ENCODE measurements around the gene SETMAR.
"Not testable (repeated sequence)": the region's sequence is repeated elsewhere in the genome, so short reads cannot be mapped to it uniquely, and the experiment has no call there.

SETMAR gene

DNA sequence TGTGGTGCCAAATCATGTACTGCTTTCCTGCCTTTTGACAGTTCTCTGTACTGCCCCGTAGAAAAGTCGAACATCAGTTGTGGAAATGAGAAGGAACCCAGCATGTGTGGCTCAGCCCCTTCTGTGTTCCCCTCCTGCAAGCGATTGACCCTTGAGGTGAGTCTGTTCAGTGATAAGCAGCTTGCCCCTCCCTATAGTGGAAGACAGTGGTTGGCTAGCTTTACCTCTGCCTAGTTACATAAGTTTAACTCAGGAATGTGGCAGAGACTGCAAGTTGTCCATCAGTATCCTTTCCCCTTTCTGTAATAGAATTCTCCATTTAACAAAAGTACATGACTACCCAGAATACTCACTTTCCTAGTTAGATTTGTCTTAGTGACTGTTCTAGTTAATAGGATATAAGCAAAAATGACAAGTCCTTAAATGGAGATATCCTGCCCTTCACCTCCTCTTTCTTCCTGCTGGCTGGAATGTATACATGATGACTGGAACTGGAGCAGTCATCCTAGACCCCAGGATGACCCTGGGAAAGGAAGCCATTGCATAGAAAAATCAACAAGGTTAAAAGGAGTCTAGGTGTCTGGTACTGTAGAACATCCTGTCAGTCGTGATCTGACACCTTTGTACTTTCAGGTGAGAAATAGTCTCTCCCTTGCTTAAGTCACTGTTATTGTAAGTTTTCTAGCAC, 10.6 kb downstream of the SETMAR start:
- no peak for DNase-seq (ENCODE audit: low read depth)

DNA sequence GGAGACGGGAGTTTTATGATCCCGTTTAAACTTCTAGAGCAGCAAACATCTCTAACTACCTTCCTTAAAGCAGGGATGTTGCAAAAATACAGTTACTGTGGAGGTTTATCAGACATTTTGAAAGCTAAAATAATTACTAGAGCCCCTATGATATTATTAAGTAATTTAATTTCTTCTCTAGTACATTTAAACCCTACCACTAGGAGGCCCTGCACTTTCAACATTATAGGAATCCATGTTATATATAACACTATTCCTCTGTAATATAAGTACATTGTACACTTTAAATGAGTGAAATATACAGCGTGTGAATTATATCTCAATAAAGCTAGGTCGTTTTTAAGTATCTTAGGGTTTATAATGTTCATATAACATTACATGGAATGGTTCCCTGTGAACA, 11.5 kb downstream of the SETMAR start:
- DNase-seq (ENCODE audit: low read depth), result no peak

DNA sequence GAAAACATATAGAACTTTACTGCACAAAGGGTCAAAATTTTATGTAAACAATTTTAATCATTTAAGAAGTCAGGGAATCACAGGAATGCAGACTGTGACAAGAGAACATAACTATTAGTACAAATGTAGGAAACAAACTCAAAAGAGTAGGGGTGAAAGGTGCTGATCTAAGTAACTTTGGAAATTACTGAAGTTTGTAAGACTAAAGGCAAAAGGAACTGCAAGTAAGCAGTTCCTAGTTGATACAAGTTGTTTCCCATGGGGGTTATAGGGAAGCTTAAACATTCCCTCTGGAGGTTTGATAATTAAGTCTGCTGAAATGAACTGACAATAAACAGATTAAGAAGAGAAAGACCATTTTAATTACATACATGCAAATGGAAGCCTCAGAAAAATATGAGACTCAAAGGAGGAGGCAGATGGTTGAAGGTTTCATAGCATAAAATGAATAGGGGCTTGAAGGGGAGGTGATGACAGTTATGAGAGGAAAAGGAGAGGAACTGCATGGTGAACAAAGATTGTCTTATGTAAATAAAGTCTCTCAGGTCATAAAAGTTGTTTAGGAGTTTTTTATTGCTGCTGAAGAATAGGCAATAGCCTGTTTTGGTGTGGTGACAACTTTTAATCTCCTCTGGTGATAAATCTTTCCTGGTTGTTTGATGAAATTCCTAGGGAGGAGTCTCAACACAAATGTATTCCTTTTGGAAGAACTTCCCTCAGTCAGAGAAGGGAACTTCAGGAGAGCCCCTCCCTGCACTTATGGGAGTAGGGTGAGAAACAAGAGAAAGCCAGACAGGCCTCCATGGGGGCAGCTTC, 17.1 kb downstream of the SETMAR start:
- DNase-seq (ENCODE audit: low read depth), result no peak

DNA sequence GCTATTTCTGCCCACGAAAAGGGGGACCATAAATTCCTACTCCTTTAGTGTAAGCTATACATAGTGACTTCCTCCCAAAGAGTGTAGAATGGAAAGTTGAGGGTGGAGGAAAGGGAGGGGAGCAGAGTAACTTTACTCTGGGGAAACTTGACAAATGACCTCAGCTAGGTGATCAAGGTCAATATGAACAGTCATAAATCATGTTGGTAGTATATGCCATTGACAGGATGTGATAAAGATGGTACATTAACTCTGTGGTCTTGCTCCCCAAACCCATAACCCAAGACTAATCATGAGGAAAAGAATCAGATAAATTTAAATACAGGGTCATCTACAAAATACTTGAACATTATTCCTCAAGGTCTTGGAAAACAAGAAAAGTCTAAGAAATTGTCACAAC, 18.6 kb downstream of the SETMAR start:
- DNase-seq (ENCODE audit: low read depth), result no peak

DNA sequence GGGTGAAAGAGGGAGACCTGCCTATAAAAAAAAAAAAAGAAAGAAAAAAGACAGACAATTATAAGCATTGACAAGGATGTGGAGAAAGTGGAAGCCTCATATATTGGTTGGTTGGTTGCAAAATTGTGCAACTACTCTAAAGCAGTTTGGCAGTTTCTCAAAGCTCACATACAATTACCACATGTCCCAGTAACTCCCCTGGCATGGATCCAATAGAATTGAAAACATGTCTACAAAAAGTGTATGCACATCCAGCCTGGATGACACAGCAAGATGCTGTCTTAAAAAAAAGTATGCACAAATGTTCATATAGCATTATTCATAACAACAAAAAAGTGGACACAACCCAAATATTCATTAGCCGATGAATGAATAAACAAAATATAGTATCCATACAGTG, 19.5 kb downstream of the SETMAR start:
- DNase-seq (ENCODE audit: low read depth), result no peak

DNA sequence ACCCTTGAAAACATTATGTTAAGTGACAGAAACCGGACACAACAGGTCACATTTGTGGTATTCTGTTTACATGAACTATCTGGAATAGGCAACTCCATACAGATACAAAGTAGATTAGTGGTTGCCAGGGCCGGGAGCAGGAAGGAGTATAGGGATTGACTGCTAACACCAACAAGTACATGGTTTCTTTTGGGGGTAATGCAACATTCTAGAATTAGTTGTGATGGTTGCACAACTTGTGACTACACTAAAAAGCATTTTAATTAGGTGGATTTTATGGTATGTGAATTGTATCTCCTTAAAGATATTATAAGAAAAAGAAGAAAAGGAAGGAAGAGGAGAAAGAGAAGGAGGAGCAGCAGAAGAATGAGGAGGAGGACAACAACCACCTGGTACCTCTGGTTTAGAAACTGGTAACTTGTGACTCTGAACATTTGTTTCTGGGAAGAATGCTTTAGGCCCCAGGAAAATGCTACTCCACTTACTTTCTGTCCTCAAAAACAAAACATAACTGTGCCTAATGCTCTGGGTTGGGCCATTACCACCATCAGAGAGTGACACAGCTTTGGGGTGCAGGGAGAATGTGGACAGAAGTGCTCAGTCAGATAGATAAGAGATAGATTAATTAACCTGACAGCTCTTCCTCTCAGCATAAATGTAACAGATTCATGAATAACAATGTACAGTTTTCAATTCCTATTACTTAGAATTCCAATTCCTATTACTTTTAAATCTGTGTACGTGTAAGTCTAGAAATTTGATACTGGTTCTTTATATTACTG, 20.3 kb downstream of the SETMAR start:
- no peak for DNase-seq (ENCODE audit: low read depth)

DNA sequence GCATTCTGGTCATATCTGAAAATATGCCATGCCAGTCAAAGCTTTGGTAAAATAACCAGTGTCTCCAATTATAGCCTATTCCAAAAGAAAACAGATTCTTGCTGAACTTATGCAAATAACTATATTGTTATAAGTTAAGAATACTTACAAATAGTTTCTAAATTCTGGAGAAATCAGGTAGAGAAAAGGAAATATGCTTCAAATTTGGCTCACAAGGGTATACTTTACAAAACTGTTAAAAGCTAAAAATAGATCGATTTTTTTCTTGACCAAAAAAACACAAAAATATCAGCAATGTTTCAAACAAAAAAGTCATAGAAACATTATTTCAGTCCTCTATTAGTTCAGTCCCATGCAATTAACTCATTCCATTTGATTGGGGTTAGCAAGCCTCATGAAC, 23.7 kb downstream of the SETMAR start:
- DNase-seq (ENCODE audit: low read depth), result no peak

DNA sequence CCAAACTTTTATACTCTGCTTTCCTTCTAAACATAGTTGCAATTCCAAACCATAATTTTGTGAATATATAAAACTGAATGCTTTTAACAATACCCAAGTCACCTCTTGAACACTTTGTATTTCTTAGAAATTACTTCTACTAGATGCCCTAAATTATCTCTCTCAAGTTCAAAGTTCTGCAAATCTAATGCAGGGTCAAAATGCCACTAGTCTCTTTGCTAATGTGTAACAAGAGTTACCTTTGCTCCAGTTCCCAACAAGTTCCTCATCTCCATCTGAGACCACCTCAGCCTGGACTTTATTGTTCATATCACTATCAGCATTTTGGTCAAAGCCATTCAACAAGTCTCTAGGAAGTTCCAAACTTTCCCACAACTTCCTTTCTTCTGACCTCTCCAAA, 26.6 kb downstream of the SETMAR start:
- DNase-seq (ENCODE audit: low read depth), result not testable (repeated sequence)

DNA sequence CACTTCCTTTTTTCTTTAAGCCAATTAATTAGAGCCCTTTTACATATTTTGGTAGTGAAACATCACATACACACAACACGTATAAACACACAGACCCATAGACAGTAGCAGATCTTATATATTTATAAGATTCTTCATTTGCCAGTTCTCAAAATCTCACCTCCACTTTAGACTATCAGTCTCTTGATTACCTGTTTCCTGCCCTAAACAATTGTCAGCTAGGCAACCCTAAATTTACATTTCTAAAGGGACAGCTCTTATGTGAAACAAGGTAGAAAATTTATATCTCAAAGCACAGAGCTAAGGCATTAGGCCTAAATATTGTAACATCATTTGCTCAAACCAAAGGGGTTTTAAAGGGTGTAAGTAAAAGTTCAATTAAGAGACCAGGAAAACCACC, 28.9 kb downstream of the SETMAR start:
- no peak for DNase-seq (ENCODE audit: low read depth)

DNA sequence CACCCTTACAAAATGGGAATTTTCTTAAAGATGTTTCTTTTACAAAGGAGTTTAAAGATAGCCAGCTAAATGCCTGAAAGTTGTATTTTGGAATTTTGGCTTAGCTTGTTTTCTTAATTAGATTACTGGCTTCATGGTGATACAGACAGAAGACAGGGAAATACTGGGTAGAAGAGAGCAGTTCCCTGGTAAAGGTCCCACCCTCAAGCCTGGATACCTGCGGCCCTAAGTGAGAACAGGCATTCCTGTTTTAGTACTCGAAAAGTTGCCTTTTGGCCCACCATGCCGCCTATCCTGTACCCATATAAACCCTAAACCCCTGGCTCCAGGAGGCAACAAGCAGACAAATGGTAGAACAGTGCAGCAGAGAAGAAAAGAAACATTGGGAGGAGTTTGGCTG, 29.4 kb downstream of the SETMAR start:
- DNase-seq (ENCODE audit: low read depth), result no peak

DNA sequence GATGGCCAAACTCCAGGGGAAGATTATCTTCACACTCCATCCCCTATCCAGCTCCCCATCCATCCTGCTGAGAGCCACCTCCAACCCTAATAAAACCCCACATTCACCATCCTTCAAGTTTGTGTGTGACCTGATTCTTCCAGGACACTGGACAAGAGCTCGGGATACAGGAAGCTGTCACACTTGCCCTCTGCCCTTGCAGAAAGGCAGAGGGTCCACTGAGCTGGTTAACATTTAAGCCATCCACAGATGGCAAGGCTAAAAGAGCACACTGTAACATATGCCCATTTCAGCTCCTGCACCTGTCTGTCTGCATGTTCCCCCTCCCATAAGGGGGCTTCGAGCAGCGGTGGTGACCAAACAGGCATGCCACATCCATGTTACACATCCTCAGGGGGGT, 29.8 kb downstream of the SETMAR start:
- DNase-seq (ENCODE audit: low read depth), result no peak

DNA sequence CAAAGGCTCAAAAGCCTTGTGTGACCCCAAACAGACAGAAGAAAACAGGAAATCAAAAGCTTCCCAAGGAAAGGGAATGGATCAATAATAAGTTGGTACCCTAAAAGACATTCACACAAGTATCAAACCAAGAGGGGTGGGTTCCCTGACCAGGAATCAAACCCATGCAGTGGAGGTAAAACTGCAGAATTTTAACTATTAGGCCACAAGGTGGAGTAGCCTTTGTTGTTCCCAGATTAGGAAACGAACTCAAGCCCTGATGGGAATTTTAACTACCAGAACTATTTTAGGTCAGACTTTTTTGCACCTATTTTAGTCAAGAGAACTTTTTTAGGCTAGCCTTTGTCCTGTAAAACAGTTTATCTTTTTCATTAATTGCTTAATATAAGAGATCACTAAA, 31.4 kb downstream of the SETMAR start:
- no peak for DNase-seq (ENCODE audit: low read depth)

DNA sequence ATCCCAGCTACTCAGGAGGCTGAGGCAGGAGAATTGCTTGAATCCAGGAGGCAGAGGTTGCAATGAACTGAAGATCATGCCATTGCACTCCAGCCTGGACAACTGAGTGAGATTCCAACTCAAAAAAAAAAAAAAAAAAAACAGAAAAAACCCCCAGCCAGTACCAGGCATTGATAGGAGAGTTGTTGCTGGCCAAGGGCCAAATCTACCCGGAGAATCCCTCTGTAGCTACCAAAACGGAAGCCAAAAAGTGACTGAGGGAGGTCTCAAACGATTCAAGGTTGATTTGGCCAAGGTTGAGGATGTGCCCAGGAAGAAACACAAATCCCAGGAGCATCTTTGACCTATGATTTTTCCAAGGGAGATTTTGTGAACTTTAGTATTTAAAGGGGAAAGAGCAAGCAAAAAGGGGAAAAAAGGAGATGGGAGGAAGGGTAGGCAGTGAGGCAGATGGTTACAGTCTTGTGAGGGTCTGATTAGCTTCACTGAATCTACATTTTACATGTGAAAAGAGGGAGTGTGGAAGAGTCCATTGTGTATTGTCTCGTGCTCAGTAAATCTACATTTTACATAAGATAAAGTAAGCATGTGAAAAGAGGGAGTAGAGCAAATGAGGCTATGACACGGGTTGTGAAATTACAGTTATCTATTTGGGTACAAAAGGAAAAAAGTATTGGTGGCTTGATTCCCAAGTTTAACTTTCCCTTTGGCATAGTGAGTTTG, 32.8 kb downstream of the SETMAR start:
- DNase-seq (ENCODE audit: low read depth), result no peak

DNA sequence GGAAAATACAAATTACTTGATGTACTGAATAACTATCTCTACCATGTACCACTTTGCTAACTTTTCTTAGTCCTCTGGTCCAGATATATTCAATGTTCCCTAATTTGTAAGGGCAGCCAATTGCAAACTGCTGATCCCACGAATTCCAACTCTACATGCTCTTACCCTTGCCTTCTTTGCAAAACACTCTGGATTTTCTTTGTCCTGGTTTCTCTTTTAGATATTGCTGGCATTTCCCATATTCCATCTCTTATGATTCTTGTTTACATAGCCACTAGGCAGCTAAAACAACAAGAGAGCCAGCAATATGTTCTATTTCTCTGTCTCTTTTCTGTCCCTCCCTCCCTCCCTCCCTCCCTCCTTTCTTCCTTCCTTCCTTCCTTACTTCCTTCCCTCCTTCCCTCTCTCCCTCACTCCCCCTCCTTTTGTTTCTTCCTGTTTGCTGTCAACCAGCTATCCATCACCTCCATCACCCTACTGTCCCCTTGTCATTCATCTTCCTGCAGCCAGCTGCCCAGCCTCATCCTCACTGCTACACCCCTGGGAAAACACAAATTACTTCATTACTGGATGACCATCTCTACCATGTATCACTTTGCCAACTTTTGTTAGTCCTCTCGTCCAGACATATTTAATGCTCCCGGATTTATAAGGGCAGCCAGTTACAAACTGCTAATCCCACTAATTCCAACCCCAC, 33.8 kb downstream of the SETMAR start:
- DNase-seq (ENCODE audit: low read depth), result no peak

DNA sequence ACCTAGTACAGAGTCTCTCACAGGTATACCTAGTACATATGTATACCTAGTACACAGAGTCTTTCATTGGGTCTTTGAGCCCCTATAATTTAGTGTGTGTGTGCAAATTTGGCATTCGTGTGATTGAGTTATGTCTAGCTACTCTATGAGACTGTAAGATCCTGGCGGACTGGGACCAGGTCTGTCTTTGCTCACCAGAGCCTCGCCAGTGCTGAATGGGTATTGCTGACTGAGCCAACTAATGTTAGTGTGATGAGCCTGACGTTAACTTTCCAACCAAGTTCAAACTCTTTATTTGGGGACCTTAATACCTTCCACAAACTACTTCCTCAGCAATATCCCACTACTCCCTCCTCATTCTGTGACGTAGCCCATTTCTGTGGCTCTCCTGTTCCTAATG, 35.6 kb downstream of the SETMAR start:
- no peak for DNase-seq (ENCODE audit: low read depth)

DNA sequence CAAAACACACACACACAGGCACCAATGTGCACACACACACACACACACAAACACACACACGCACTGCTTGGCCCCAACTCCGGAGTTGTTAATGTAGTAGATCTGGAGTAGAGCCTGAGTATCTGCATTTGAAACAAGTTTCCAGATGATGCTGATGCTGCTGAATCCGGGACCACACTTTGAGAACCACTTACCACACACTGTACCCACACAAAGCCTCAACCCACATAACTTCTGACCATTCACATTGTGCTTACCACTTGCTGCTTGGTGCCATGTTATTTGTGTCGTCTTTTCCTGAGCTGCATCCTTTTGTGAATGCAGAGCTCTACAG, 36.9 kb downstream of the SETMAR start:
- no peak for DNase-seq (ENCODE audit: low read depth)

DNA sequence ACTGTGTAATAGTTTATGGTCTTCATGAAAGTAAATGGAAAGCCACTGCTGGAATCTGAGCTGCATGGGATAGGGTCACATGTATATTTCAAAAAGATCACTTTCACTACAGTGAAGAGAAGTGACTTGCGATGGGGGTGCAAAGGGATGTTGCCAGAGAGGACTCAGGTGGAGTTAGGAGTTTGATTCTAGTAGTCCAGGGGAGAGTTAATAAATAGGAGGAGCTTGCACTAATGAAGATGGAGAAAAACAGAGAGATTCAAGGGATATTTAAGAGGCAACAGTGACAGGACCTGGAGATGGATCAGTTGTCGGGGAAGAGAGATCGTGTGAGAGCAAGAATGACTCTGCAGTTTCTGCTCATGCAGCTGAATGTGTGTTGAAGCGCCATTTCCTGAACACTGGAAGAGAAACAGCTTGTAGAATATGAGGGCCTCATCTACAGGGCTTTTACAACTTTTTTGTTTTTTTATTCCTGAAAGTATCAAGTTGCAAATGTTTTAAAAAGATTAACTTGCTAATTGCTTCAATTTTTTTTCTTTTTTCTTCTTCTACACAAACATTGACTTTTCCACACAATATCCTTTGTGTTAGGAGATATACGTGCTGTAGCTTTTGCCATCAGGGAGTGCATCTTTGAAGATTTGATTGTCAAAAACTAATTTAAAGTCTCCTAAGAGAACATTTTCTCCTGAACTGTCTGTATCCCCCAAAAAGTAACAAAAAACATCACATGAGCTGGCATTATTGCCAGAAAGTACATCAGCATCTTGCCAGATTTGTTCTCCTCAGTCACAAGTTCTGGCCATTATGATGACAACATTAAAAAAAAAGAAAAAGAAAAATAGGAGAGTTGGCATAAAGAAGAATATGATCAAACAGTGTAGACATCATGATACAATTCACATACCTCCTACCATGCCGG, 37.5 kb downstream of the SETMAR start:
- no peak for DNase-seq (ENCODE audit: low read depth)

DNA sequence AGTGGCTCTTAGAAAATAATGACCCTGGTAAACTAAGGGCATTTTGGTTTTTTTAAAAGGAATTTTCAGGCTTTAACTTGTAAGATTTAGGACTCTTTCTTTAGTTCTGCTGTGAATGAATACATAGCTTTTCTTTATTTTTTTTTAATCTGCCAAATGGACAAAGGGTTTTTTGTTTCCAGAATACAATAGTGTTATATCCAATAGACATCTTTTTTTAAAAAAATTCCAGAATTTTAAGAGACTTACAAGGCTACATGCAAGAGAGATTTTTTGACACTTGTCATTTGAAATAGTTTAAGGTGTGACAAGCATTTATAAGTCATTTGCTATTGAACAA, 38.1 kb downstream of the SETMAR start:
- DNase-seq (ENCODE audit: low read depth), result no peak

DNA sequence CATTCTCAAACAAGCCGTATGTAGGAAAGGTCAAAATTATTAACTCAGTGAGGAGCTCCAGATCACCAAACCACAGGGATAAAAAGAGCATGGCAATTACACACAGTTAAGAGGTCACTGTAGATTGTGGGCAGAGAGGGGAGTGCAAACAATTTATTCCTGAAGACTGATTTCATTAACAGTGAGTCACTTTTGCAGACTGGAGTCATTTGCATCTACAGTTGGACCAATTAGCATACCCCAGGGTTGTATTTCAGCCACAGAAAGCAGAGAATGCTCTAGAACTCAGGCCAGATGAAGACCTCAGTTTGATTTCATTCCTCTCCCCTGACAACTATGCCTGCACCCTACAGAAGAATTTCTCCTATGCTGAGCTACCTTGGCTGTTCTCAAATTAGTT, 40.1 kb downstream of the SETMAR start:
- DNase-seq (ENCODE audit: low read depth), result no peak

DNA sequence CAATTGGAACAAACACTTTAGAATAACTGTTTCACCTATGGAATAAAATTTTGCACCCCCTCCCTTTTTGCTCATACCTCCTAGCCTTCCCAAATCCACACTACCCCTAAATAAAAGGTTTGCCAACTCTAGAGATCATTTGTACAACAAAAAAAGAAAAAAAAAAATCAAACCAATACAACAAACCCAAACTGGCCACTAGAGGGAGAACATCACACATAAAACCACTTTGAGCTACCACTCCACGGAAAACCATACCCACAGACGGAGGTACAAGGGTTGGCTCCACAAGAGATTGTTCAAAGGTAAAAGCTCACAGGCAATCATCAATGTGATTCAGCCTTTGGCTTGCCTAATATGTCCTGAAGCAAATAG, 47.6 kb downstream of the SETMAR start:
- peak; percentile 2 for DNase-seq (ENCODE audit: low read depth)

All from HS-27A (cell line).